CD4-positive, alpha-beta T cell treated with Interleukin-2 at 100 ng/mL for 4 hours (primary cell): ENCODE data around the gene PLEKHS1.

Experiments
- DNase-seq: peaks from one replicate; pipeline ENCODE4 v3.0.0-alpha.2; 2020; ENCODE audit warnings: low spot score

Gene PLEKHS1

GRCh38 chr10:113751181-113751732, at the start of gene PLEKHS1:
Gene PLEKHS1, plus strand, starts transcription at chr10:113751682. Its CDS starts 3,596 bp downstream, at chr10:113755278.
- no peak for DNase-seq

GRCh38 chr10:113704637-113705343, 46.7 kb upstream of the PLEKHS1 start:
- peak; percentile 26 for DNase-seq

- no peak for DNase-seq
These were observed 46.2 kb upstream of the PLEKHS1 start for GRCh38 chr10:113705344-113705652.

- DNase-seq, result no peak
These were observed 44.9 kb upstream of the PLEKHS1 start for GRCh38 chr10:113706623-113707022.

GRCh38 chr10:113708640-113709039, 42.8 kb upstream of the PLEKHS1 start:
- no peak for DNase-seq

- DNase-seq, result no peak
These were observed 42.2 kb upstream of the PLEKHS1 start for GRCh38 chr10:113709221-113709838.

- DNase-seq, result no peak
These were observed 40.3 kb upstream of the PLEKHS1 start for GRCh38 chr10:113711142-113711541.

GRCh38 chr10:113712024-113712423, 39.5 kb upstream of the PLEKHS1 start:
- no peak for DNase-seq

- no peak for DNase-seq
These were observed 38.5 kb upstream of the PLEKHS1 start for GRCh38 chr10:113712755-113713639.

GRCh38 chr10:113713640-113713982, 37.9 kb upstream of the PLEKHS1 start:
- no peak for DNase-seq

GRCh38 chr10:113716109-113716910, 35.2 kb upstream of the PLEKHS1 start:
- no peak for DNase-seq

- no peak for DNase-seq
These were observed 32.3 kb upstream of the PLEKHS1 start for GRCh38 chr10:113718969-113719822.

GRCh38 chr10:113720386-113720785, 31.1 kb upstream of the PLEKHS1 start:
- no peak for DNase-seq

- no peak for DNase-seq
These were observed 19.2 kb upstream of the PLEKHS1 start for GRCh38 chr10:113732160-113732881.

- no peak for DNase-seq
These were observed 18.5 kb upstream of the PLEKHS1 start for GRCh38 chr10:113732966-113733365.

GRCh38 chr10:113733635-113734034, 17.8 kb upstream of the PLEKHS1 start:
- DNase-seq, result no peak

- no peak for DNase-seq
These were observed 15.6 kb upstream of the PLEKHS1 start for GRCh38 chr10:113735913-113736312.

GRCh38 chr10:113736576-113736975, 14.9 kb upstream of the PLEKHS1 start:
- DNase-seq, result no peak

GRCh38 chr10:113739031-113739430, 12.5 kb upstream of the PLEKHS1 start:
- DNase-seq, result no peak

GRCh38 chr10:113739577-113739976, 11.9 kb upstream of the PLEKHS1 start:
- DNase-seq, result no peak
